LNCaP clone FGC (cell line): ENCODE measurements around the gene KIAA0930.

ENCODE experiments used
- DNase-seq: peaks from one replicate; pipeline ENCODE4 v3.0.0-alpha.2; 2011; ENCODE audit warnings: low read depth
- H3K4me3 ChIP-seq: 2 replicates; pipeline ENCODE4 v1.5.1; 2011; ENCODE audit warnings: mild to moderate bottlenecking, low read depth, low read length, control low read depth
- TF ChIP-seq, protein P1 (sequence below): IDR thresholded peaks from 2 replicates; pipeline ENCODE4 v1.5.1; 2012; ENCODE audit warnings: mild to moderate bottlenecking; ENCODE audit not compliant: control insufficient read depth, insufficient read depth; ENCODE audit errors: extremely low read depth

The KIAA0930 gene

DNA sequence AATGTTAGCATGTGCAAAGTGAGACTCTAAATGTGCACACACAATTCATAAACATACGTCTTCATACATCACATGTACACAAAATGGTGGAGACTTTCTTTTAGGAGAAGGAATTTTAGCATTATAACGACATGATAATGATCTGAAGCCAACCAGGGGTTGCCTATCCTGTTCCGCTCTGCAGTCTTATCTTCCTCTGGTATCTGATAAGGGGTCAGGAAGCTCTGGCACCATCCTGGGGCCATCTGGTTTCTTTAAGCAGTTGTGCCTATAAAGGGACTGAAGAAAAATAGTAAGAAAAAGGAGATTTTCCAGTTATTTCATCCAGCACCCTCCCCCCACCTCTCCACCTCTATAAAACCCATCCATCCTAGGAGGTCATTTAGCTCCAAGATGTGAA is 82.8 kb downstream of the KIAA0930 start:
- TF ChIP-seq, protein P1, sequence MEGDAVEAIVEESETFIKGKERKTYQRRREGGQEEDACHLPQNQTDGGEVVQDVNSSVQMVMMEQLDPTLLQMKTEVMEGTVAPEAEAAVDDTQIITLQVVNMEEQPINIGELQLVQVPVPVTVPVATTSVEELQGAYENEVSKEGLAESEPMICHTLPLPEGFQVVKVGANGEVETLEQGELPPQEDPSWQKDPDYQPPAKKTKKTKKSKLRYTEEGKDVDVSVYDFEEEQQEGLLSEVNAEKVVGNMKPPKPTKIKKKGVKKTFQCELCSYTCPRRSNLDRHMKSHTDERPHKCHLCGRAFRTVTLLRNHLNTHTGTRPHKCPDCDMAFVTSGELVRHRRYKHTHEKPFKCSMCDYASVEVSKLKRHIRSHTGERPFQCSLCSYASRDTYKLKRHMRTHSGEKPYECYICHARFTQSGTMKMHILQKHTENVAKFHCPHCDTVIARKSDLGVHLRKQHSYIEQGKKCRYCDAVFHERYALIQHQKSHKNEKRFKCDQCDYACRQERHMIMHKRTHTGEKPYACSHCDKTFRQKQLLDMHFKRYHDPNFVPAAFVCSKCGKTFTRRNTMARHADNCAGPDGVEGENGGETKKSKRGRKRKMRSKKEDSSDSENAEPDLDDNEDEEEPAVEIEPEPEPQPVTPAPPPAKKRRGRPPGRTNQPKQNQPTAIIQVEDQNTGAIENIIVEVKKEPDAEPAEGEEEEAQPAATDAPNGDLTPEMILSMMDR: no peak
- no peak overlapping the region for H3K4me3 ChIP-seq
- DNase-seq: no peak

DNA sequence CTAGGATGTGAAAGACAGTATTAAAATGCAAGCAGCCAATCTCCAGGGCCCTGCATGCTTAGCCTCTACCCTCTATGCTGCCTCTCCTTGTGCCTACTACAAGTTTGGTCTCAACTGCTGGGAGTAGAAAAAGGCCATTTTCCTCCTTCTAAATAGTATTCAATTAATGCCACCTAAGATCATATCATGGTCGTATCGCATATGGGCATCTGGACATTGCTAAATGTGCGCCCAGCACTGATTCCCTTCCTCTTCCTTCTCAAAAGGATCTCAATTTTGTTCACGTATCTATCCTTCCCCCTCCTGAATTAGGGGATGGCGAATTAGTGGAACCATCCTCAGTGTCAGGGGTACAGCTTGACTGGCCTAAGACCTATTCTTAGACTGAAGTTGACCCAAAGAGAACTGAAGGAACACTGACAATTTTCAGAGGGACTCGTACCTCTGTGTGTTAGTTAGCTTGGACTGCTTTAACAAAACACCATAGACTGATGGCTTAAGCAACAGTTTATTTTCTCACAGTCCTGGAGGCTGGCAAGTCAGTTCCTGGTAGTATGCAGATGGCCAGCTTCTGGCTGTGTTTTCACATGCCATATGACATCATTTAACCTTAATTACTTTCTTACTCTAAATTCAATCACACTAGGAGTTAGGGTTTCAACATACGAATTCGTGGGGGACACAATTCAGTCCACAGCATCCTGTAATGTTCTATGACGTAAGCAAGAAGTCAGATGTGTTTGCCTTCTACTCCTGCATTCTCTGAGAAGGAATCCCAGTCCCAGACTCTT is 85.4 kb downstream of the KIAA0930 start:
- TF ChIP-seq, protein P1: no peak
- H3K4me3 ChIP-seq: no peak overlapping the region

DNA sequence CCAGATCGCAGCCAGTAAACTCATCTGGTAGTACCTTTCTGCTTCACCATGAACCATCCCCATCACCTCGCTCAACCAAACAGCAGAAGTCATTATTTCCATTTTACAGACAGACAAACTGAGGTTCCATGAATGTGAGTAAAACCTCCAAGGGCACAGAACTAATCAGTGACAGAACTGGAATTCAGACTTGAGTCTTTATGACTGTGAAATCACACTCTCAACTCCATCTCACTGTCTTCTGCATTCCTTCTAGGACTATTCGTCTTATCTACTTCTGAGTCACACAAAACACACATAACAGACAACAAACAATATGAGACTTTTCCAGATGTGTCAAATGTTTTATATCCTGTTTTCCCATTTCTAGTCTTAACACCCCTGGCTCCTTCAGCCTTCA is 86.3 kb downstream of the KIAA0930 start:
- TF ChIP-seq, protein P1: no peak
- H3K4me3 ChIP-seq: no peak overlapping the region
- DNase-seq: no peak

More for the DNA sequence above, 85.4 kb downstream of the KIAA0930 start:
- no peak for DNase-seq

DNA sequence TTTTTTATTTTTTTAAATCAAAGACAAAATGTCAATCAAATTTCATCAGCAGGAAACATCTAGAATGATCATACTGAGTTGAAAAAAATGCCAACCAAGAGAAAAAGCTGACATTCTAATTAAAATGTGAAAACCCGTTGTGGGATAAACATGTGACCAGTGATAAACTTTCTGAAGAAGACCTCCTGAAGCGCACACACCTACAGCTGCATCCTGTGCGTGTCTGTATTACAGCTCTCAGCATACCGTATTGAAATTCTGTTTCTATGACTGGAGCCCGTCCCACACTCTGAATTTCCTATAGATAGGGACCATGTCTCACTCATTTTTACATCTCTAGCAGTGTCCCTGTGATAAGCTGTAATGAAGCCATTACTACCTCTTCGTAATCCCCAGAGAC is 89.2 kb downstream of the KIAA0930 start:
- H3K4me3 ChIP-seq: no peak overlapping the region
- TF ChIP-seq, protein P1: no peak
- DNase-seq: no peak

DNA sequence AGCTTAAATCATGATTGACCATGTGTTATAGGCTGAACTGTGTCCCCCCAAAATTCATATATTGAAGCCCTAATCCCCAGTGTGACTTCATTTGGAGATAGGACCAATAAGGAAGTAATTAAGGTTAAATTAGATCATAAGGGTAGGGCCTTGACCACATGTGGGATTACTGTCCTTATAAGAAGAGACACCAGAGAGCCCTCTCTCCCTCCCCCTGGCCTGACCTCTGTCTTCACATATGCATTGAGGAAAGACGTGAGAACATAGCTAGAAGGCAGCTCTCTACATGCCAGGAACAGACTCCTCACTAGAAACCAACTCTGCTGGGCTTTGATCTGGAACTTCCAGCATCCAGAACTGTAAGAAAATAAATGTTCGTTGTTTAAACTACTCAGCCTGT is 90.6 kb downstream of the KIAA0930 start:
- no peak overlapping the region for H3K4me3 ChIP-seq
- no peak for DNase-seq
- TF ChIP-seq, protein P1: no peak

DNA sequence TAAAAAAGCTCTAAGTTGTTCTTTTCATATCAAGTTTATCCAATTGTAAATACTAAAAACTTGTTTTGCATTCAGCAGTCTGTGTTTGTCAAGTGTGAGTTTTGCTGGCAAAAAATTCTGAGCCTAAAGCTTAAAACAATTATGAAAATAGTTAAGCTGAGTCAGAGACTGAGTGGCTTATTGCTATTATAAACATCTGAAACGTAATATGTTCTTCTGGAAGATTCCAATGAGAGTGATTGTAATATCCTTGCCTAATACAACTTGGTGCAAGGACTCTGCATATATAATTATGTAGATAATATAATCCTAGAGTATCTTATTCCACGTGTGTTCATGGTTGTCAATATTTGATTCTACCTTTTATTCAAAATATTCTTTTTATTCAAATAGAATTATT is 91.0 kb downstream of the KIAA0930 start:
- TF ChIP-seq, protein P1: no peak
- DNase-seq: no peak
- H3K4me3 ChIP-seq: no peak overlapping the region

DNA sequence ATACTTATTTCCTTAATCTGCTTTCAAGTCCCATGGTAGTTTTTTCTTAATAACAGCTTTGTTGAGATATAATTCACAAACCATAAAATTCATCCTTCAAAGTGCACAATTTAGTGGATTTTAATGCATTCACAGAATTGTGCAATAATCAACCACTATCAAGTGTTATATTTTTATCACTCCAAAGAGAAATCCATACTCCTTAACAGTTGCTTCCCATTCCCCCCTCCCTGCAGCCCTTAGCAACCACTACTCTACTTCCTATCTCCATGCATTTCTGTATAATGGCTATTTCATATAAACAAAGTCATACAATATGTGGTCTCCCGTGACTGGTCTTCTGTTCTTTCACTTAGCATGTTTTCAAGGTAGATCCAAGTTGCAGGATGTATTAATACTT is 95.8 kb downstream of the KIAA0930 start:
- no peak for DNase-seq
- TF ChIP-seq, protein P1: no peak
- no peak overlapping the region for H3K4me3 ChIP-seq
